ENCODE measurements around the gene WASHC2A.
"Not testable (repeated sequence)": the region's sequence is repeated elsewhere in the genome, so short reads cannot be mapped to it uniquely, and the experiment has no call there.

GRCh38 chr10:50098645-50099044 is 30.9 kb downstream of the WASHC2A start:
- not testable (repeated sequence) for TF ChIP-seq POLR2A, CTCF (IDR thresholded peaks at IDR 0.05)
